Loucy (cell line): ENCODE measurements around the gene CIP2A.
A peak's percentile ranks its signal among the peaks of the same experiment; 100 is the strongest.

Source experiments
- H2AFZ ChIP-seq: fragments of 200-600 bp; sonication (generic); 2 replicates; pipeline ENCODE4 v1.6.0; 2016; ENCODE audit warnings: antibody characterized with exemption, mild to moderate bottlenecking, low read length, moderate library complexity
- H3F3A ChIP-seq: fragments of 200-600 bp; 2 replicates; pipeline ENCODE4 v1.6.0; 2016; ENCODE audit warnings: antibody characterized with exemption, low read depth, mild to moderate bottlenecking
- H3K27me3 ChIP-seq: fragments of 200-600 bp; sonication (generic); 2 replicates; pipeline ENCODE4 v1.6.1; 2014; ENCODE audit warnings: low read length, mild to moderate bottlenecking; ENCODE audit not compliant: insufficient read depth, poor library complexity, severe bottlenecking
- H3K36me3 ChIP-seq: fragments of 200-600 bp; sonication (generic); 2 replicates; pipeline ENCODE4 v1.6.1; 2016; ENCODE audit warnings: low read length; ENCODE audit not compliant: insufficient read depth
- H3K4me1 ChIP-seq: fragments of 200-600 bp; sonication (generic); 2 replicates; pipeline ENCODE4 v1.5.1; 2014; ENCODE audit warnings: low read length, mild to moderate bottlenecking; ENCODE audit not compliant: insufficient read depth, poor library complexity, severe bottlenecking
- H3K4me2 ChIP-seq: fragments of 200-600 bp; sonication (generic); 2 replicates; pipeline ENCODE4 v1.6.0; 2014; ENCODE audit warnings: antibody characterized with exemption, low read length, low read depth, mild to moderate bottlenecking; ENCODE audit not compliant: poor library complexity, severe bottlenecking
- H3K4me3 ChIP-seq: fragments of 200-600 bp; sonication (generic); 2 replicates; pipeline ENCODE4 v1.5.1; 2014; ENCODE audit warnings: low read length, mild to moderate bottlenecking, mixed read lengths; ENCODE audit not compliant: poor library complexity, severe bottlenecking
- H3K79me2 ChIP-seq: fragments of 200-600 bp; sonication (generic); 2 replicates; pipeline ENCODE4 v1.6.1; 2014; ENCODE audit warnings: low read length; ENCODE audit not compliant: insufficient read depth
- H3K9ac ChIP-seq: fragments of 200-600 bp; sonication (generic); 2 replicates; pipeline ENCODE4 v1.6.0; 2014; ENCODE audit warnings: mild to moderate bottlenecking, low read depth, low read length, moderate library complexity; ENCODE audit not compliant: poor library complexity, severe bottlenecking
- H3K9me2 ChIP-seq: fragments of 200-600 bp; sonication (generic); replicated peaks from 2 replicates; pipeline ENCODE4 v1.6.1; 2016; ENCODE audit warnings: low read depth, low read length, mixed read lengths
- H3K9me3 ChIP-seq: fragments of 200-600 bp; sonication (generic); 2 replicates; pipeline ENCODE4 v1.6.1; 2014; ENCODE audit warnings: mild to moderate bottlenecking, antibody characterized with exemption, low read length, low read depth; ENCODE audit not compliant: insufficient read depth
- H4K20me1 ChIP-seq: fragments of 200-600 bp; sonication (generic); 2 replicates; pipeline ENCODE4 v1.6.0; 2014; ENCODE audit warnings: antibody characterized with exemption, low read length, mild to moderate bottlenecking; ENCODE audit not compliant: insufficient read depth, poor library complexity, severe bottlenecking
- CTCF ChIP-seq: fragments of 200-600 bp; sonication (generic); conservative IDR thresholded peaks from 2 replicates; pipeline ENCODE4 v1.5.1; 2014; ENCODE audit warnings: mild to moderate bottlenecking, antibody characterized with exemption, low read length
- EZH2phosphoT487 ChIP-seq: fragments of 200-600 bp; IDR thresholded peaks from 2 replicates; pipeline ENCODE4 v1.6.1; 2018; ENCODE audit warnings: antibody characterized with exemption, mild to moderate bottlenecking, moderate library complexity, borderline replicate concordance

Gene CIP2A

GRCh38 chr3:108538083-108538482 is 51.2 kb downstream of the CIP2A start:
- no peak for TF ChIP-seq CTCF
- TF ChIP-seq EZH2phosphoT487 = no peak
- H3K27me3 ChIP-seq = no peaks in the 10 kb centered on the region

GRCh38 chr3:108528459-108529252 is 60.6 kb downstream of the CIP2A start:
- Histone ChIP-seq H3F3A (no peaks in the 10 kb centered on the region), H3K36me3 (no peaks in the 10 kb centered on the region), H2AFZ (no peak overlapping the region), H3K4me1 (no peaks in the 10 kb centered on the region), H4K20me1 (no peaks in the 10 kb centered on the region), H3K9me3 (no peaks in the 10 kb centered on the region), H3K4me2 (no peak overlapping the region), H3K27me3 (no peaks in the 10 kb centered on the region), H3K79me2 (no peaks in the 10 kb centered on the region), H3K4me3 (no peak overlapping the region), H3K9me2 (no peaks in the 10 kb centered on the region), H3K9ac (no peak overlapping the region)
- TF ChIP-seq CTCF = no peak
- no peak for TF ChIP-seq EZH2phosphoT487

More at GRCh38 chr3:108538083-108538482, 51.2 kb downstream of the CIP2A start:
- no peak overlapping the region for H3K9ac ChIP-seq
- H3K4me3 ChIP-seq = no peak overlapping the region
- H2AFZ ChIP-seq = no peak overlapping the region
- no peaks in the 10 kb centered on the region for H4K20me1 ChIP-seq
- H3F3A ChIP-seq = no peaks in the 10 kb centered on the region
- peaks cover 14% of the 10 kb centered on the region for H3K4me1 ChIP-seq
- peaks cover 1% of the 10 kb centered on the region; the same call in 1 of the 2 replicates for H3K36me3 ChIP-seq
- peak overlapping the region; percentile 42 for H3K4me2 ChIP-seq
- no peaks in the 10 kb centered on the region for H3K9me3 ChIP-seq
- H3K9me2 ChIP-seq = no peaks in the 10 kb centered on the region
- H3K79me2 ChIP-seq = no peaks in the 10 kb centered on the region

DNA sequence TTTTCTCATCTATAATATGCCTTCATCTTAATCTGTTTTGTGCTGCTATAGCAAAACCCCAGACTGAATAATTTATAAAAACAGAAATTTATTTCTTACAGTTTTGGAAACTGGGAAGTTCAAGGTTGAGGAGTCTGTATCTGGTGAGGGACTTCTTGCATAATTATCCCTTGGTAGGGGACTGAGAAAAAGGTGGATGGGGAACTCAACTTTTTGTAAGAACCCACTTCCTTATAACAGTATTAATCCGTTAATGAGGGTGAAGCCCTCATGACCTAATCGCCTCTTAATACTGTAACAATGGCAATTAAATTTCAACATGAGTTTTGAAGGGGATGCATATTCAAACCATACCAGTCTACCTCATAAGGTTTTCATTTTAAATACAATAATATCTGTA is 61.4 kb downstream of the CIP2A start:
- Histone ChIP-seq H3K9me3 (no peaks in the 10 kb centered on the region), H3F3A (no peaks in the 10 kb centered on the region), H3K4me3 (no peak overlapping the region), H3K9me2 (no peaks in the 10 kb centered on the region), H3K4me1 (no peaks in the 10 kb centered on the region), H3K27me3 (no peaks in the 10 kb centered on the region), H3K4me2 (no peak overlapping the region), H3K36me3 (no peaks in the 10 kb centered on the region), H3K9ac (no peak overlapping the region), H2AFZ (no peak overlapping the region), H4K20me1 (no peaks in the 10 kb centered on the region), H3K79me2 (no peaks in the 10 kb centered on the region)
- TF ChIP-seq CTCF = no peak
- TF ChIP-seq EZH2phosphoT487 = no peak
